AML-193 (cell line): Measurements from ENCODE around the gene PRDX4.
"Not testable (repeated sequence)": the region's sequence is repeated elsewhere in the genome, so short reads cannot be mapped to it uniquely, and the experiment has no call there.

Experiments used
- DNase-seq, 2 experiments: peaks; one replicate each; lab custom pipeline; 2025; lab: John Stamatoyannopoulos, UW

PRDX4 gene

DNA sequence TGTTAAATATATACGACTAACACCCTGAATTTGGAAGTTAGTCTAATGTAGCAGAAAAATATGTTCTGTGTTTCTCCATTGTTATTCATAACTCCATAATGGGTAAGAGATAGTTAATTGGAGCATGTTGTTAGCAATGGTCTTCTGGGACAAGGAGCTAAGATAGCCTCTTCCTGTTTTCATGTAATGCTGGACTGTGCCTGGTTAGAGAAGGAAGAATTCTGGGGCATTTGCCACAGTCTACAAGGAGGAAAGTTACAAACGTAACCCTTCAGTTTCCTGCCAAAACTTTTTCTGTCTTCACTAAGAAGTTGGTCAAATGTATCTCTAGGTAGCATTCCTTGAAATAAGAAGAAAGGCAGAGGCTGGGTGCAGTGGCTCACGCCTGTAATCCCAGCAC, 5.8 kb downstream of the PRDX4 start:
- no peak for DNase-seq

DNA sequence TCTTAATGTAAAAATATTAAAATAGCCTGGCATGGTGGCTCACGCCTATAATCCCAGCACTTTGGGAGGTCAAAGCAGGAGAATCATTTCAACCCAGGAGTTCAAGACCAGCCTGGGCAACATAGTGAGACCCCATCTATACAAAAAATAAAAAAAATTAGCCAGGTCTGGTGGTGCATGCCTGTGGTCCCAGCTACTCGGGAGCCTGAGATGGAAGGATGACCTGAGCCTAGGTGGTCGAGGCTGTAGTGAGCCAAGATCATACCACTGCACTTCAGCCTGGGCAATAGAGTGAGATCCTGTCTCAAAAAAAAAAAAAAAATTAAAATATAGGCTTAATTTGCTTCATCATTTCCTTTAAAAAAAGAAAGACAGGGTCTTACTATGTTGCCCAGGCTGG, 9.2 kb downstream of the PRDX4 start:
- DNase-seq = not testable (repeated sequence)

DNA sequence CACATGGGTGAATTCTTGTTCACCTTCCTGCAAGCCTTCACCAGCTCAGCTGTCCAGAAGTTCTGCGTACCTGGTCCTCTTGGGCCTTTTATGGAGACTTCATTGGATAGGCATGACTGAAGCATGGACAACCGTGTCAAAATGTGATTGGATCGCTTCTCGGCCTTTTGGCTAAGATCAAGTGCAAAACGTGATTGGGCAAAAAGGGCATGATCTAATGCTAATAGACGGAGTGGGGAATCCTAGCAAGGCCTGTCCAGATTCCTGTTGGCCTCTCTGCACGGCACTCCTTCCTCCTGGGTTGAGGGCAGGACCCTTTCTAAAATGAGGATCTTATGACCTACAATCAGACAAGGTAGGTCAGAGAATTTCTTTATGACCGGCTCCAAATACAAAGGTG, 24.9 kb downstream of the PRDX4 start:
- DNase-seq = no peak

DNA sequence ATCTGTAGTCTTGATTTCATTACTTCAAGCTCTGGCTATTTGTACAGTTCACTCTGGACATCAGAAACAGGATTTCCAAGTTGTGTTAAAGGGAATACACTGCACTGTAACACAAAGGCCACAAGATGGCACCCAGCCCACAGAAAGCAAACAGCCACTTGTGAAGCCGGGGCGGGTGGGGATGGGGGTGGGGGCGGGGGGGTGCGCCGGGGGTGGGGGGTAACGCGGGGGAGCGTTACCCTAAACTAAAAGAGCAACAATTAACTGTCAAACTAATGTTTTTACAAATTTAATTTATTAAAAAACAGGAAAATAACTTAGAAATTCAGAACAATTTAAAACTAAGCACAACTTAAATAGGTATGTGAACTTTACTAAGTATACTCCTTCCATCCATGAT, 27.3 kb downstream of the PRDX4 start:
- DNase-seq = peak in 1 of 2 experiments; percentile 25

DNA sequence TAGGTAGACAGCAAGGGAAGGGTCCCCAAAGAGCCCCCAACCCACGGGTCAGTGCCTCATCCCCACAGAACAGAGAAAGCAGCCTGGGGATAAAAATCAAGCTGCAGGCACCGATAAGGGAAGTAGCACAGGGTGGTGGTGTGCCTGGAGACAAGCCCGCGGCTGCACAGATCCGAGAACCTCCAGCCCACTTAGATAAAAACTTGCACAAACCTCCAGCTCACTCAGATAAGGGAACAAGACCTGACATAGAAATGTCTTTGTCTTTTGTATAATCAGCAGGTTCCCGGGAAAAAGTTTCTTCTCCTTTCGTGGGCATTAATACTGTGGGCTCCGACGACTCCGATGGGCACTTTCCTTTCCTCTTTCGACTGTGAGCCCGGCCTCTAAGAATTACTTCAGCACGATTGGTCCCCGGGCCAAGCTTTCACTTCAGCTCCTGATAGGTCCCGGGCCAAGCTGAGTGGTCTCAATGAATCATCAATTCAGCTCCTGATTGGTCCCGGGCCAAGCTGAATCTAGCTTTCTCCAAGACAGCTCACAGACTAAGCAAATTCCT, 32.4 kb downstream of the PRDX4 start:
- peak; percentile 3 to 30 for DNase-seq

DNA sequence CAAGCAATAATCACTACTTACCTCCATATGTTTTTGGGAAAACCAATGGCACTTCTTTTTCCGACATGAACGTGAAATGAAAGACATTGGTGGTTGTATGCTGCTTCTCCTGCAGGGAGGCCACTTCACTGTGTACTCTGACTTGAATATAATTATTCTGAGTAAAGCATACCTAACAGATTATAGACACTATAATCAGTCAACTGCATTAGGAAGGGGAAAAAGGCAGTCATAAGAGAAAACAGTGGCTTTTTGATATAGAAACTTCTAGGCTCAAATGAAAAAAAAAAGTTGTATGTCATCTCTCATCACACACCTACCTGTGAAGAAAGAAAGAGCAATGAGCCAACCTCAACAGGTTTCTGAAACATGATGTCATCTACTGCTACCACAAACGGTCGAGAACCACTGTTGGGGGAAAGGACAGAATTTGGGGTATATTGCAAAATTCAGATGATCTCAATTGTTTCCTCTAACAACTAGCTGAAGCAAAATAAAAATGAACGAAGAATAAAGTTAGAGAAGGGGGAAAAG, 37.4 kb downstream of the PRDX4 start:
- DNase-seq = no peak

DNA sequence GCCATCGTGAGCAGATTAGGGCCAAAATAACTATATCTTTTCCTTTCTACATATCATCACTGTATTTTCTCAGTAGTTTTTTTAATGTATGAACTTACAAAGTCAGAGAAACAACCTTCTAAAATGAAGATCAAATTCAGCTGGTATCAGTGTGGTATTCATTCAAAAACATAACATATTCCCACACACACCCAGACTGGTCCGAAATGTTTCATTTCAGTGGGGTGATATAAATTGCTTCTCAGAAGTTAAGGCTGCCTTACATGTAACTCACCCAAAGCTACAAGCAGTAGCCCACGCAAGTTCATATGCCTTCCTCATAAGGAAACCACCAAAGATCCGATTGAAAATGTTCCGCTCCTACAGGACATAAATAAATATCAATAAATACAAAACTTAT, 37.9 kb downstream of the PRDX4 start:
- DNase-seq = no peak

DNA sequence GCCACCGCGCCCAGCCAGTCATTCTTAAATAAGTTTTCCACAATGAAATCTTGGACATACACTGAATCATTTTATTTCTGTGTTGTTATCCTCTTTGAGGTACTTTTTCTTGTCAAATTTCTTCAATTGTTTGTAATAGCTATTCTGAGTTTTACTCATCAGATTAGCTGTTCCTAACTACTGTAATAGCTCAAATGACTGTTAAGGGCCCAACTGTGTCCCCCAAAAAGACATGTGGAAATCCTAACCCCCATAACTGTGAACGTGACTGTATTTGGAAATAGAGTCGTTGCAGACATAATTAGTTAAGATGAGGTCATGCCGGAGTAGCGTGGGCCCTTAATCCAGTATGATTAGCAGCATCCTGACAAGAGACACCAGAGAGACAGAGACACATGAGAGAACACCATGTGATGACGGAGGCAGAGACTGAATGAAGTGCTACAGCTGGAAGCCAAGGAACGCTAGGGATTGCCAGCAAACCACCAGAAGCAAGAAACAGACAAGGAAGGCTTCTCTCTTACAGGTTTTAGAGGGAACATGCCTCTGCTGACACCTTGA, 52.9 kb downstream of the PRDX4 start:
- no peak for DNase-seq

DNA sequence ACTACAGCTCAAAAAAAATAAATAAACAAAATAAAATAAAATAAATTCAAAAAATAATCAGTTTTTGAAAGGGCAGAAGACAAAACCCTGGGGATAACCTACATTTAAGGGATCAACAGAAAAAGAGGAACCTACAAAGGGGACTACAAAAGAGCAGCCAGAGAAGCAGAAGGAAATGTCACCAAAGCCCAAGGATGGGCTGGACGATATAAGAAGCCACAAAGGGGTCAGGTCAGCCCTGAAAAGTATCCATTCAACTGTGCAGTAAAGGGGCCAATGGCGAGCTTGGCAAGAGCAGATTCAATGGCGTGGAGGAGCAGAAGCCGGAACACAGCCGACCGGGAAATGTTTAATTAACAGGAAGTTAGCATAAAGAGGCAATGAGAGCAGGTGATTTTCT, 58.9 kb downstream of the PRDX4 start:
- peak; percentile 25 to 47 for DNase-seq

DNA sequence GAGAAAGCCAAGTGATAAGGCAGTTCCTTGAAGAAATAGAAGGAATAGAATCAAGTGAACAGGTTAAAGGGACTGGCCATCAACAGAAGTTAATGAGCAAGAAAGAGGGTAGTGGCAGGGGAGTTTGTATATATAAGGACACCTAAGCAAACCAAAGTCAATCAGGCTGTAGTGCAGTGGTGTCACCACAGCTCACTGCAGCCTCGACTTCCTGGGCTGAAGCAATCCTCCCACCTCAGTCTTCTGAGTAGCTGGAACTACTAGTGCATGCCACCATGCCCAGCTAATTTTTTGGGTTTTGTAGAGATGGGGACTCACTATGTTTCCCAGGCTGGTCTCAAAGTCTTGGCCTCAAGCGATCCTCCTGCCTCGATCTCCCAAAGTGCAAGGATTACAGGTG, 59.9 kb downstream of the PRDX4 start:
- DNase-seq = peak; percentile 11 to 18

DNA sequence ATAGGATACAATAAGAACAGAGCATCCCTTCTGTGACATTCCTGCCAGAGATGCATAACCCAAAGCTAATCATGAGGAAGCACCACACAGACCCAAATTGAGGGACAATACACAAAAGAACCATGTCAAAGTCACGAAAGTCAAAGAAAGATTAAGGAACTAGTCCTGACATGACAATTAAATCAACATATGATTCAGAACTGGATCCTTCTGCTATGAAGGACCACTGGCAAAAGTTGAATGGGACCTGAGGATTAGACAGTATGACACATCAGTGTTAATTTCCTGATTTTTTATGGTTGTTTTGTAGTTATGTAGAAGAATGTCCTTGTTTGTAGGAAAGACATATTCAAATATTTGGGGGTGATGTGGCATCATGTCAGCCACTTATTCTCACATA, 61.9 kb downstream of the PRDX4 start:
- DNase-seq = no peak

DNA sequence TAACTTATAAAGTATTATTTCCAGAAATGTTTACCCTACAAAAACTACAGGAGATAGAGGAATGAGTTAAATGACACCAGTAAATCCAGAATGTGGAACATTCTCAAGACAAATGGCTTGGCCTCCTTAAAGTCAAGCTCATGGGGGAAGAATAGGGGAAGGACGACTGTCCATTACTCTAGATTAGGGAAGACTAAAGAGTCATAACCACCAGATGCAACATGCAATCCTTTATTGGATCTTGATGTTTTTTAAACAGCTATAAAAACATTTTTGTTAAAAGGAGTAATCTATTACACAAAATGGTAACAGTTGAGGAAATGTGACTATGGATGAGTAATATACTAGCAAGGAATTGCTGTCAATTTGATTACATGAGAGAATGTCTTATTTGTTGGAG, 64.7 kb downstream of the PRDX4 start:
- no peak for DNase-seq

DNA sequence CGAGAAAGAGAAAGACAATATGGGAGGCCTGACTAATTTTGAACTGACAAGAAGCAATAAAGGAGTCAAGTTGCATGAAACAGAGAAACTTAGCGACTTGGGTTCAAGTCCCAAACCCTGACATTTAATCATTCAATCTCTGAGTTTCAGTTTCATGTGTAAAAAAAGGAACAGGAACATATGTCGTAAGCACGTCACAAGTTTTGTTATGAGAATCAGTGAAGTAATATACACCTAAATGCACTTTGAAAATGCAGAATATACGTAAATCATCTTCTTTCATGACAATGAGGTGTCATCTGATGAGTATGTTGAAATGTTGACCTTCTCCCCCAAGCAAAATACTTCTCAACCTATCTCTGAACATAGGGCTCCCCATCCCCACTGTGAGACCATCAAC, 65.4 kb downstream of the PRDX4 start:
- DNase-seq = peak in 1 of 2 experiments; percentile 6
